GM13976 (cell line): Measurements from ENCODE around the gene KAT7.
A peak's percentile ranks its signal among the peaks of the same experiment; 100 is the strongest.

ENCODE experiments used
- DNase-seq: peaks from one replicate; pipeline ENCODE4 v3.0.0; 2012; ENCODE audit warnings: low spot score
- CTCF ChIP-seq: IDR thresholded peaks from 2 replicates; pipeline ENCODE4 v1.5.1; 2012; ENCODE audit warnings: borderline replicate concordance, mild to moderate bottlenecking; ENCODE audit not compliant: insufficient read depth; ENCODE audit errors: extremely low read depth, missing control alignments, control extremely low read depth
- in situ Hi-C: fragments of 300-500 bp; cut with MboI; formaldehyde crosslinking; loops from one replicate; pipeline ENCODE4 v1.12.0; 2022; ENCODE audit warnings: low sequenced_read_pairs, mixed read lengths, inconsistent platforms; ENCODE audit not compliant: unreplicated experiment

The KAT7 gene

GRCh38 chr17:49766918-49767530 lies 21.5 kb upstream of the KAT7 start:
- DNase-seq = no peak
- no peak for TF ChIP-seq CTCF
- in situ Hi-C loops = no loop called here

- no peak for TF ChIP-seq CTCF
- in situ Hi-C loops = no loop called here
- DNase-seq = no peak
These were observed 12.8 kb upstream of the KAT7 start for GRCh38 chr17:49775546-49776260.

GRCh38 chr17:49776551-49777300 lies 11.8 kb upstream of the KAT7 start:
- in situ Hi-C loops = no loop called here
- no peak for TF ChIP-seq CTCF

GRCh38 chr17:49777563-49777962 lies 10.9 kb upstream of the KAT7 start:
- TF ChIP-seq CTCF = no peak
- in situ Hi-C loops = no loop called here
- DNase-seq = no peak

More at GRCh38 chr17:49776551-49777300, 11.8 kb upstream of the KAT7 start:
- DNase-seq = no peak

GRCh38 chr17:49779156-49779738 lies 9.2 kb upstream of the KAT7 start:
- in situ Hi-C loops = no loop called here
- DNase-seq = no peak
- no peak for TF ChIP-seq CTCF

GRCh38 chr17:49779739-49780231 lies 8.7 kb upstream of the KAT7 start:
- peak; percentile 45 for TF ChIP-seq CTCF
- in situ Hi-C loops = loop anchor here (10.0 kb wide), 1 partner anchor 75 kb away; the partner anchor contains the start of gene SLC35B1
- DNase-seq = peak; percentile 42
